ENCODE data around the gene HCFC2.

- TF ChIP-seq PHF8 (IDR thresholded peaks at IDR 0.05; ENCODE audit: borderline replicate concordance, low read length) (no peak), MAX (CRISPR knock-in tag; IDR thresholded peaks at IDR 0.05) (no peak), FOXK2 (conservative IDR thresholded peaks at IDR 0.05 in 1 of 2, IDR thresholded peaks at IDR 0.05 in 1 of 2; ENCODE audit: low read depth in 2 of 2) (no peak), CTCF (IDR thresholded peaks at IDR 0.05 in 2 of 3, conservative IDR thresholded peaks at IDR 0.05 in 1 of 3; ENCODE audit: insufficient read depth in 2 of 3, low read depth in 1 of 3, low read length in 3 of 3) (no peak), MTA3 (IDR thresholded peaks at IDR 0.05; ENCODE audit: borderline replicate concordance) (no peak), E2F5 (CRISPR knock-in tag; IDR thresholded peaks at IDR 0.05) (no peak), ZBTB11 (CRISPR knock-in tag; IDR thresholded peaks at IDR 0.05) (no peak), ZNF232 (CRISPR knock-in tag; IDR thresholded peaks at IDR 0.05) (no peak), ATF3 (IDR thresholded peaks at IDR 0.05) (no peak), ATF3 (CRISPR knock-in tag; conservative IDR thresholded peaks at IDR 0.05) (no peak), TARDBP (IDR thresholded peaks at IDR 0.05) (no peak), ZBTB49 (CRISPR knock-in tag; IDR thresholded peaks at IDR 0.05; ENCODE audit: borderline replicate concordance) (no peak), EGR1 (conservative IDR thresholded peaks at IDR 0.05) (no peak)
Observed at GRCh38 chr12:104056419-104056972, 7.8 kb upstream of the HCFC2 start.
